Measurements from ENCODE around the gene ATP1A3. TPM values are rescaled to one million over a fixed set of nuclear protein-coding genes. Genes with fewer than 3 reads are reported as not detected.
"Not testable (repeated sequence)": the region's sequence is repeated elsewhere in the genome, so short reads cannot be mapped to it uniquely, and the experiment has no call there.

Gene ATP1A3
- total RNA-seq, 1 donor from 2014 or later, result not detected

GRCh38 chr19:41997851-41998229 is 3.8 kb upstream of the ATP1A3 start:
- FAIRE-seq, result no peak
- H3K27me3 ChIP-seq (ENCODE audit: control insufficient read depth, insufficient read depth, low read length), result peaks cover 33% of the 10 kb centered on the region
- DNase-seq (ENCODE audit: low read depth), result no peak
- H3K36me3 ChIP-seq (ENCODE audit: control insufficient read depth, insufficient read depth, low read length), result no peaks in the 10 kb centered on the region
- H3K4me3 ChIP-seq (ENCODE audit: low read depth, low read length), result no peak overlapping the region
- no peak for TF ChIP-seq CTCF (IDR thresholded peaks at IDR 0.05; ENCODE audit: insufficient read depth, low read length, severe bottlenecking)

- FAIRE-seq, result no peak
- Histone ChIP-seq H3K4me3 (ENCODE audit: low read depth, low read length) (no peak overlapping the region), H3K36me3 (ENCODE audit: control insufficient read depth, insufficient read depth, low read length) (no peaks in the 10 kb centered on the region), H3K27me3 (ENCODE audit: control insufficient read depth, insufficient read depth, low read length) (peaks cover 37% of the 10 kb centered on the region)
- TF ChIP-seq CTCF (IDR thresholded peaks at IDR 0.05; ENCODE audit: insufficient read depth, low read length, severe bottlenecking), result no peak
- DNase-seq (ENCODE audit: low read depth), result no peak
These were observed 3.3 kb upstream of the ATP1A3 start for GRCh38 chr19:41997121-41997850.

- TF ChIP-seq CTCF (IDR thresholded peaks at IDR 0.05; ENCODE audit: insufficient read depth, low read length, severe bottlenecking), result no peak
- no peak for FAIRE-seq
- H3K27me3 ChIP-seq (ENCODE audit: control insufficient read depth, insufficient read depth, low read length), result peaks cover 38% of the 10 kb centered on the region
These were observed 2.1 kb upstream of the ATP1A3 start for GRCh38 chr19:41995959-41996797.

GRCh38 chr19:41994994-41995958 is 1.2 kb upstream of the ATP1A3 start:
- TF ChIP-seq CTCF (IDR thresholded peaks at IDR 0.05; ENCODE audit: insufficient read depth, low read length, severe bottlenecking), result no peak
- Histone ChIP-seq H3K36me3 (ENCODE audit: control insufficient read depth, insufficient read depth, low read length) (no peaks in the 10 kb centered on the region), H3K27me3 (ENCODE audit: control insufficient read depth, insufficient read depth, low read length) (peaks cover 35% of the 10 kb centered on the region), H3K4me3 (ENCODE audit: low read depth, low read length) (no peak overlapping the region)
- DNase-seq (ENCODE audit: low read depth) (no peak), FAIRE-seq (peak; percentile 95)

More at GRCh38 chr19:41995959-41996797, 2.1 kb upstream of the ATP1A3 start:
- no peaks in the 10 kb centered on the region for H3K36me3 ChIP-seq (ENCODE audit: control insufficient read depth, insufficient read depth, low read length)
- no peak overlapping the region for H3K4me3 ChIP-seq (ENCODE audit: low read depth, low read length)
- no peak for DNase-seq (ENCODE audit: low read depth)

GRCh38 chr19:41994521-41994971 is 516 bp upstream of the ATP1A3 start:
- TF ChIP-seq CTCF (IDR thresholded peaks at IDR 0.05; ENCODE audit: insufficient read depth, low read length, severe bottlenecking), result no peak
- Histone ChIP-seq H3K4me3 (ENCODE audit: low read depth, low read length) (no peak overlapping the region), H3K27me3 (ENCODE audit: control insufficient read depth, insufficient read depth, low read length) (peaks cover 30% of the 10 kb centered on the region), H3K36me3 (ENCODE audit: control insufficient read depth, insufficient read depth, low read length) (no peaks in the 10 kb centered on the region)
- FAIRE-seq (no peak), DNase-seq (ENCODE audit: low read depth) (no peak)

- H3K36me3 ChIP-seq (ENCODE audit: control insufficient read depth, insufficient read depth, low read length); FAIRE-seq; DNase-seq (ENCODE audit: low read depth); H3K4me3 ChIP-seq (ENCODE audit: low read depth, low read length): not testable (repeated sequence)
- H3K27me3 ChIP-seq (ENCODE audit: control insufficient read depth, insufficient read depth, low read length), result peaks cover 16% of the 10 kb centered on the region
These were observed 2.0 kb downstream of the ATP1A3 start for GRCh38 chr19:41991925-41992569.

Data from bronchial epithelial cell (primary cell).